Measurements from ENCODE around the gene PDHA2.
"Not testable (repeated sequence)": the region's sequence is repeated elsewhere in the genome, so short reads cannot be mapped to it uniquely, and the experiment has no call there.

PDHA2 gene

DNA sequence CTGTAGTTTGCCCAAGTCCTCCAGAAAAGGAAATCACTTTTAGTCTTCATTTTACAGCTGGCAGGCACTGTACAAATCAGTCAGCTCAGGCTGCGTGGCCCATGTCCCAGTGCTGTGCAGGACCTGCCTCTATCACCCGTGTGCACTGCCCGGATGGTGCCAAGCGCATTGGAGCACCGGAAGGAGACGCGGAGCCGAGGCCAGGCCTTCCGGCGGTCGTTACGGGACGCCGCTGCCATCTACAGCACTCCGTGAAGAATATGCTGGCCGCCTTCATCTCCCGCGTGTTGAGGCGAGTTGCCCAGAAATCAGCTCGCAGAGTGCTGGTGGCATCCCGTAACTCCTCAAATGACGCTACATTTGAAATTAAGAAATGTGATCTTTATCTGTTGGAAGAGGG lies at the start of gene PDHA2:
Gene PDHA2 (plus strand): TSS at position 203 of the 400 bp plus-strand sequence. CDS start 58 bp downstream, at position 261.
- DNase-seq (ENCODE audit: low read depth, low spot score), result no peak

DNA sequence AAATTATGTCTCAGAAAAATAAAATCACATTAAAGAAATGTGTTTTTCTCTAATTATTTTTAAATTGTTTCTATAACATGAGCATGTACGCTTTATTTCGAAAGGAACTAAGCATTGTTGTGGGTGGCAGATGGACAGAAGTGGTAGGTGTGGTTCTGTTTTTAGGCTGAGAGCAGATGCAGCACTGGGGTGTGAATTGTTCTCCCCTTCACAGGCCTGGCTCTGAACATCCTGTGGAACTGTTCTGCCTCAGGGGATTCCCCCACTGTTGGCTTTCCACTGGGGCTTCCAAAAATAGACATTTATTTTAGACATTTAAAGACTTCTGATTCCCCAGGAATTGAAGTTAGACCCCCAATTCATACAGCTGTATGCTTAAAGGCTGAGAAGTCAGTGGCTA lies 41.9 kb upstream of the PDHA2 start:
- DNase-seq (ENCODE audit: low read depth, low spot score), result no peak

GRCh38 chr4:95798727-95799126 lies 41.2 kb upstream of the PDHA2 start:
- DNase-seq (ENCODE audit: low read depth, low spot score), result no peak

GRCh38 chr4:95821867-95822266 lies 18.0 kb upstream of the PDHA2 start:
- no peak for DNase-seq (ENCODE audit: low read depth, low spot score)

DNA sequence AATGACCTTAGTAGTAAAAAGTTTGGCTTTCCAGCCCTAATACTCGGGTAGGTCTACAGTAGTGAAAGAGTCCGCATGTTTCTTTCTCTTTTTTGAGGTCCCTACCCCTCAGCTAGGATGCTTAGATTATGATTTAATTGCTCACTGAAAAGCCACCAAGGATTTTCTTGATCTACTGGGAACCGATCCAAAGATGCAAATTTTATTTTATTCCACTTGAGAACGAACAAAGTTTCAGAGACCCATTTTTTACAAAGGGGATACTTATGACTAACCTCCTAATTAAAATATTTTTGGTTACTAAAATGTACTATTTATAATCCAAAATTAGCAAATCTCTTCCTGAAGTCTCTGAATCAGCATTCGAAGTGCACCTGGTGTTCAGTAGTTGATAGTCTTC lies 14.3 kb upstream of the PDHA2 start:
- no peak for DNase-seq (ENCODE audit: low read depth, low spot score)

- no peak for DNase-seq (ENCODE audit: low read depth, low spot score)
Measured at GRCh38 chr4:95830651-95831050, 9.2 kb upstream of the PDHA2 start.

GRCh38 chr4:95831166-95831565 lies 8.7 kb upstream of the PDHA2 start:
- DNase-seq (ENCODE audit: low read depth, low spot score), result no peak

DNA sequence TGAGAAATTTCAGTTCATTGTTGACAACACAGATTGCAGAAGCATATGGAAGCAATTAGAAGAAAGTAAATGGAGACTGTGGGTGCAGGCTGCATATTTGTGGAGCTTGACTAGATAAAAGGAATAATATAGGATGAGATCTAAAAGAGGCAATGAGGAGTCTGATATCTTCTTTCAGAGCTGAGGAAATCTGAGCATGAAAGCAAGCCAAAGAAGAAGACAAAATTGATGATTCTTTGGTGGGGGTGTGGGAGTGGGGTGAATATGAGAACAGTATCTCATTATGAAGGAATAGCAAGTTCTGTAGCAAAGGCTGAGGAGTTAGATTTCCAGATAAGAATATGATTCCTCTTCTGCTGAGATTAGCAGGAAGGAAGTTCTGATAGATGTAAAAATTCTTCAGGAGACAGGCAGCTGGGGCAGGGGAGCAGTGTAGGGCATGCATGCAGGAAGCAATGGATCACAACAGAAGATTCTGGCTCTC lies 6.1 kb upstream of the PDHA2 start:
- no peak for DNase-seq (ENCODE audit: low read depth, low spot score)

DNA sequence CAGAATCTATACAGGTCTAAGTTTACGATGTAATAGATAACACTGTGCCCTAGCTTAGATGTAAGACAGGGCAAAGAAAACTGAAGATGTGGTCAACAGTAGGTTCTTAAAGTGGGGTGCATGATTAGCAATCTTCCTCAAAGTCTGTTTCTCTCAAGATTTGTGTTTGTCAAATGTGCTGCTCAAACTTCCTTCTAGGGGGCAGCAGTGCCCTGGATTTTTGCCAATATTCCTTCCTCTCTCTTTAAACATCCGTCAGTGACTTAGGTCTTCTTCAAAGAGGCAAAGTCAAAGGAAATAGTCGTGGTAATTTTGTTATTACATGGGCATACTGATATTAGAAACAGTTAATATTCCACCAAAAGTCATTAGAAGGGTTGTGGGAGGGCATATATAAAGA lies 4.2 kb upstream of the PDHA2 start:
- no peak for DNase-seq (ENCODE audit: low read depth, low spot score)

GRCh38 chr4:95838192-95838591 lies 1.7 kb upstream of the PDHA2 start:
- no peak for DNase-seq (ENCODE audit: low read depth, low spot score)

DNA sequence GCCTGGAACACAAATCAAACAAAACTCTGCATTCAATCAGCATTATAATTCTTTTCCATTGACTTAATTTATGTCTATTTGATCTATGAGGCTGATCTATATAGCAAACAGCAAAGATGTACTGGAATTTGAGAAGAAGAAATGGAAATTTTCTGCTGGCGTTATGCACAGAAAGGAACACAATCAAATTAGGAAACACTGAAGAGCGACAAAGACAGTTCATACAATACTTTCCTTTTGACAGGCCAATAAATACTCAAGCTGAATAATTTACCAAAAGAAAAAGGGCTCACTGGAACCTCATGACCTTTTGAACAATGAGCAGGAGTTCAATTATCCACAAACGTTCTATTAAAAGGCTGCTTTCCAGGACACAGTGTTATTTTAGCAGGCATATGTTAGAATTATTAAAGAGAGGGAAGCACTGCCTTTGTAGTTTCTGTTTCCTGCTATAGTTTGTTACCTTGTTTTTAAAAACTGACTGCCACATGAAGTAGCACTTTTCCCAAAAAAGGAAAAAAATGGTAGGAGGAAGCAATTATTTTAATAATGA lies 8.1 kb downstream of the PDHA2 start:
- DNase-seq (ENCODE audit: low read depth, low spot score), result no peak

GRCh38 chr4:95850161-95850560 lies 10.3 kb downstream of the PDHA2 start:
- DNase-seq (ENCODE audit: low read depth, low spot score), result no peak

- DNase-seq (ENCODE audit: low read depth, low spot score), result no peak
Measured at GRCh38 chr4:95857761-95858160, 17.9 kb downstream of the PDHA2 start.

DNA sequence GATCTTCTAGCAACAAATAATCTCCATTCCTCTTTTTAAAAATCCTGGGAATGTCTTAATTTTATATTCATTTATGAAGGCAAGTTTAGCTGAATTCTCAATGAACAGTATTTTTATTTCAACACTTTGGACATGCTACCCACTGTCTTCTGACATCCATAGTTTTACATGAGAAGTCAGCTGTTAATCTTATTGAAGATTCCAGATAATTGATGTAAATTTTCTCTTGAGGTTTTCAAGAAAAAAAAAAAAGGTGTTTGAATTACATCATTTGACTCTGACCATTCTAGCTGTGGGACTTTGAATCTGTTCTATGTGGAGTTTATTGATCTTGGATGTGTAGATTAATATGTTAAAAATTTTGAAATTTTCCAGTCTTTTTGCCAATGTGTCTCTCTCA lies 28.0 kb downstream of the PDHA2 start:
- DNase-seq (ENCODE audit: low read depth, low spot score), result no peak

DNA sequence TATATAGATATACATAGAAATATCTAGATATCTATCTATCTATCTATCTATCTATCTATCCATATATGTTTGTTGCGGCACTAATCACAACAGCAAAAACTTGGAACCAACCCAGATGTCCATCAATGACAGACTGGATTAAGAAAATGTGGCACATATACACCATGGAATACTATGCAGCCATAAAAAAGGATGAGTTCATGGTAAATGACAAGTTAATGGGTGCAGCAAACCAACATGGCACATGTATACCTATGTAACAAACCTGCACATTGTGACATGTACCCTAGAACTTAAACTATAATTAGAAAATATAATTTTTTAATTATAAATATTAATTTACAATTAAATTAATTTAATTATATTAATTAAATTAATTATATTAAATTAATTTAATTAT lies 29.5 kb downstream of the PDHA2 start:
- DNase-seq (ENCODE audit: low read depth, low spot score), result not testable (repeated sequence)

GRCh38 chr4:95869961-95870500 lies 30.1 kb downstream of the PDHA2 start:
- DNase-seq (ENCODE audit: low read depth, low spot score), result no peak

DNA sequence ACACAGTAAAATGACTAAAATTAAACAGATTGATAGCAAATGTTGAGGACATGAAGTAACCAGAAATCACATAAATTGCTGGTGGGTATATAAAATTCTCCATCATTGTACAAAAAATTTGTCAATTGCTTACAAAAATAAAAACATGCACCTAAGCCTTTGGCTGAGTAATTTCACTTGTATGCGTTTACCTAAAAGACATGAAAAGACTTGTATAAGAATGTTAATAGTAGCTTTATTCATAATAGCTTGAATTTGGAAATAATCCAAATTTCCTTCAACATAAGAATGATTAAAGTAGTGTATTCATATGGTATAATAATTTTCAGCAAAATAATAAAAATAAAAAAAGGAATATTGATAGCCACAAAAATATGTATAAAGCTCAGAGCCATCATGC lies 37.7 kb downstream of the PDHA2 start:
- no peak for DNase-seq (ENCODE audit: low read depth, low spot score)

GRCh38 chr4:95887551-95887950 lies 47.7 kb downstream of the PDHA2 start:
- no peak for DNase-seq (ENCODE audit: low read depth, low spot score)

DNA sequence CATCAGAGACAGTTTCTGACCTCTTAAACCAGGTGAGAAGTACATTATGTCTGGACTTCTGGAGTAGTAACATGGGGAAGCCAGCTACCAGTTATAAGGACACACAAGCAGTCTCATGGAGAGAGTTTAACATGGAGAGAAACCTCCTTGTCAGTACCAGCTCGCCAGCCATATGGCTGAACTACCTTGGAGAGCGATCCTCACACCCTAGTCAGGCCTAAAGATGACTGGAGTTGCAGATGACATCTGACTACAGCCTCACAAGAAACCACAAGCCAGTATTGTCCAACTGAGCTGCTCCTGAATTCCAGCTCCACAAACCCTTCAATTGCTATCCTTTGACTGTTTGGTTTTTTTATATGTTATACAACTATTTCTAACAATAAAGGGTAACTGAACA lies 49.8 kb downstream of the PDHA2 start:
- DNase-seq (ENCODE audit: low read depth, low spot score), result no peak
